Urinary bladder (tissue), 4 donors: ENCODE measurements around the gene SH3PXD2B. TPM values are rescaled to one million over a fixed set of nuclear protein-coding genes. Genes with fewer than 3 reads are reported as not detected.
A peak's percentile ranks its signal among the peaks of the same experiment; 100 is the strongest.
"Not testable (repeated sequence)": the region's sequence is repeated elsewhere in the genome, so short reads cannot be mapped to it uniquely, and the experiment has no call there.

Experiments
- DNase-seq: peaks from one replicate; pipeline ENCODE4 v3.0.0-alpha.2; 2015; ENCODE audit errors: extremely low spot score
- H3K27ac ChIP-seq: one replicate; pipeline ENCODE4 v1.5.1; 2013; ENCODE audit warnings: low read depth, mild to moderate bottlenecking, moderate library complexity
- H3K36me3 ChIP-seq: one replicate; pipeline ENCODE4 v1.6.1; 2013; ENCODE audit warnings: mild to moderate bottlenecking, moderate library complexity; ENCODE audit not compliant: insufficient read depth
- H3K4me1 ChIP-seq: one replicate; pipeline ENCODE4 v1.6.1; 2013; ENCODE audit warnings: mild to moderate bottlenecking, moderate library complexity; ENCODE audit not compliant: insufficient read depth
- H3K4me3 ChIP-seq: one replicate; pipeline ENCODE4 v1.5.1; 2013; ENCODE audit warnings: low read depth, low read length
- WGBS: extraction: QIAGEN DNeasy Blood & Tissue Kit; methylation state at CpG from one replicate; pipeline ENCODE4 v1.1.7; 2013; 5-methylcytosine and 5-hydroxymethylcytosine counted together
- polyA plus RNA-seq: library from polyadenylated mRNA; stranded (reverse); fragments of 200-250 nt; gene quantifications from one replicate; pipeline ENCODE4 v1.2.3, GENCODE V29; 2013
- total RNA-seq: library from RNA; depleted of rRNA; stranded (reverse); fragments of >200 nt; gene quantifications from one replicate; pipeline ENCODE4 v1.2.3, GENCODE V29; 2014
- donor health status: healthy with polysubstance abuse.
- donor health status: healthy.

The SH3PXD2B gene
- total and polyA plus RNA-seq, 2 donors = 24.3 to 39.4 TPM

DNA sequence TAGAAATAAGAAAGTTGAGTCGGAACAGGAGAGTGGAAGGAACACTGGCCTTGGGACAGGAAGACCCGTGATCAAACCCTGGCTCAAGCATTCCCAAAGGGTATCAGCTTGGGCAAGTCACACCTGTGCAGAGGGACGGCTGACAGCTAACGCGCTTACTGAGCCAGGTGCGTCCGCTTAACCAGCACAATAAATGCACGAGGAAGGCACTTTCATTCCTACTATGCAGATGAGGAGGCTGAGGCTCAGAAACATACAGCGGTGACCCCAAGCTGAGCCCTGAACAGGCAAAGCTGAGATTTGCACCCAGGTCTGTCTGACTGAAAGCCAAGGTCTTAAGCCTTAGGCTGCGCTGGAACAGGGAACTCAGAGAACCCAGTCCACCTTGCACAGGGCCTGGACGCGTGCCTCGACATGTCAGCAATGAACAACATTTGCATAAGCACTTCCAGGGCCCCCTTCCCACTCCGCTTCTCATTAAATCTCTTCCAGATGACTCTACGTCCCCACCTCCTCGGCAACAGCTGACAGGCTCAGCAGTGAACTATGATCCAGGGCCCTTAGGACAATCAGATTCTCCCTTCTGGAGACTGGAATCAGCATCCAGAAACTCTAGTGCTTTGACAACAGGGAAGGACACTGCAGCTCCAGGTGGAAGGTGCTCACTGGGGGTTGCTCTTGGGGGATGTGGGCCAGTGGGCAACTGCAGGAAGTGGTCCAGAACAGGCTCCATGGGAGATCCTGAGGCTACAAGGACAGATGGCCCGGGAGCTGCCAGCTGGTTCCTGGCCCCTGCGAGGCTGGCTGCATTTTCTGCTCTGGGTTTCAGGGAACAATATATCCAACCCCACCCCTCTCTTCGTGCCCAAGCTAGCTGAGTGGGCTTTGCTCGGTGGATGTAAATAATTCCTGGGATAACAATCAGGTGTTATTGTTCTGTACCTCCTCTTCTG, 35.2 kb downstream of the SH3PXD2B start:
- no peaks in the 10 kb centered on the region for H3K36me3 ChIP-seq
- WGBS = 40% methylated on average over 20 of the region's 20 CpGs
- no peaks in the 10 kb centered on the region for H3K4me1 ChIP-seq
- H3K27ac ChIP-seq = peak overlapping the region; percentile 59
- no peak overlapping the region for H3K4me3 ChIP-seq
- no peak for DNase-seq

DNA sequence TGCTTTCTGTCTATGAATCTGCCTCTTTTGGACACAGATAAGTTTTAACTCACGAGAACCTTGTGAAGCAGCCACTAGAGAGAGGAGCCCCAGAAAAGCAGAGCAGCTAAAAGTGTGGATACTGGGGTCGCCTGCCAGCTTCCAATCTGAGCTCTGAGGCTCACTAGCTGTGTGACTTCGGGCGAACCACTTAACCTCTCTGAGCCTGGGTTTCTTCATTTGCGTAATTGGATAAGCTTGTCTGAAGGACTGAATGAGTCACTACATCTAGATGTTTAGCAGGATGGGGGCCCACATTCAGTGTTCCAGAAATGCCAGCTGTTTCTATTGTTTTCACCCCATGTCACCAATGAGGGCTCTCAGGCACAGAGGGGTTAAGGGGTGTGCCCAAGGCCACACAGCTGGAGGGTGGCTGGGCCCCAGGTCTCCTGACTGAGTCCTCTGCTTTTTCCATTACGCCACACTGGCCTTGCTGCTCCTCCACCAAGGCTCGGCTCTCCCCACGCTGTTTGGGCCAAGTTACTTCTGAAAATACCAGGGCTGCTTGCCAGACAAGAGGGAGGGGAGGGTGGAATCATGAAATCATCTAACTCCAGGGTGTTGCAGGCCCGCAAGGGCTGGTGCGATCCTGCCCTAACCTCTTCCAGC, 36.2 kb downstream of the SH3PXD2B start:
- peak overlapping the region; percentile 38 for H3K27ac ChIP-seq
- 25% methylated on average over 10 of the region's 10 CpGs for WGBS
- no peaks in the 10 kb centered on the region for H3K36me3 ChIP-seq
- no peak overlapping the region for H3K4me3 ChIP-seq
- DNase-seq = peak; percentile 84
- no peaks in the 10 kb centered on the region for H3K4me1 ChIP-seq

DNA sequence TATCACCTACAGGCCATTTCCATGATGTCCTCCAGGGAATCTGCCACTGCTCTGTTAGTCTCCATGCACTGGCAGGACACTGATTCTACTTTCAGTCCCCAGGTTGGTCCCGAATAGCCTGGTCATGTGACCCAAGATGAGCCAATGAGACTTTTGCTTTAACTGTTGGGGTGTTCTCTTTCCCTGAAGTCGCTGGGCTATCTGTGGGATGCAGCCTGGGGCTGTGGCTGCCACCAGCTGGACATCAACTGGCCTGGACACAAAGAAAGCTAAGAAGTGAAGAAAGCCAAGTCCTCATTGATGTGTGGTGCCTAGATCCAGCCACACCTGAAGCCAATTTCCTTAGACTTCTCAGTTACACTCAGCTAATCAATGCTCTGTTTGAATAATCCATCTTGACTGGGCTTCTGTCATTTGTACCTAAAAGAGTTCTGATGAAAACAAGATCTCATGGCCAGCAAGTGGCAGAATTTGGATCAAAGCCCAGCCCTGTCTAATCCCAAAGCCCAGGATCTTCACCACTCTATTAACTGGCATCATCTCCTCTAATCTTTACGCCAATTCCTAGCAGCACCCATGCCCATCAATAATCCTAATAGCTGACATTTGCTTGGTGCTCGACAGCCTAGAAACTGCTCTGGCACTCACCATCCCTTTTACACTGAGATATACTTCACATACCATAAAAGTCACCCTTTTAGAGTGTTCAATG, 37.0 kb downstream of the SH3PXD2B start:
- Histone ChIP-seq H3K4me3 (no peak overlapping the region), H3K36me3 (no peaks in the 10 kb centered on the region), H3K4me1 (no peaks in the 10 kb centered on the region), H3K27ac (no peak overlapping the region)
- 70% methylated on average over 4 of the region's 4 CpGs for WGBS
- DNase-seq = no peak

DNA sequence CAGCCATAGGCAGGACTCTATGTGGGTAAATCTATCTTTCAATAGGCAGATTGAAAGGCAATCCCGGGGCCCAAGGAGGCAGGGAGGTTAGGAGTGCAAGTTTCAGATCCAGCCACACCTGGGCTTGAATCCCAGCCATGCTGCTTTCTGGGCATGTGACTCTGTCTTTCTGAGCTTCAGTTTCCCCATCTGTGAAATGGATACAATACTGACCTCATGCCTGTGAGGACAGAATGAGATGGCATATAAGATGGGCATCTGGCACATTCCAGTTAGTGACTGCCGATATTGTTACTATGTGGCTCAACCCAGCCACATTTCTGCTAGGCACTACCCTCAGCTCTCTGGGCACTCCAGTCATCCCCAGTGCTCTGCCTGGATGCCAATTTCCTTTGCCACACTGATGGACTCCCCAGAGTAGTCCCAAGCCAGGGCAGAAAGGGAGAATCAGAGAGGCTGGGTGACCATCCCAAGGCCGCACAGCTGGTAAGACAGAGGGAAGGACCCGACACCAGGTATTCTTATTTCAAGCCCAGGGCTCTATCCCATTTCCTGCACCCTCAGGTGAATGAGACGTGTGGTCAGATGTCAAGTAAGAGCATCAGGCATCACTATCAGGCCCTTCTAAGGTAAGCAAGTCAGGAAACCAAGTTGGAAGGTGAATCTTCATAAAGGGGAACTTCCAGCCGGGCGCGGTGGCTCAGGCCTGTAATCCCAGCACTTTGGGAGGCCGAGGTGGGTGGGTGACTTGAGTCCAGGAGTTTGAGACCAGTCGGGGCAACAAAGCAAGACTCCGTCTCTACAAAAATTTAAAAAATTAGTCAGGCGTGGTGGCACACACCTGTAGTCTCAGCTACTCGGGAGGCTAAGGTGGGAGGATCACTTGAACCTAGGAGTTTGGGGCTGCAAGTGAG, 38.7 kb downstream of the SH3PXD2B start:
- Histone ChIP-seq H3K4me1 (no peaks in the 10 kb centered on the region), H3K27ac (no peak overlapping the region), H3K36me3 (no peaks in the 10 kb centered on the region), H3K4me3 (no peak overlapping the region)
- 93% methylated on average over 13 of the region's 13 CpGs for WGBS
- DNase-seq = no peak

DNA sequence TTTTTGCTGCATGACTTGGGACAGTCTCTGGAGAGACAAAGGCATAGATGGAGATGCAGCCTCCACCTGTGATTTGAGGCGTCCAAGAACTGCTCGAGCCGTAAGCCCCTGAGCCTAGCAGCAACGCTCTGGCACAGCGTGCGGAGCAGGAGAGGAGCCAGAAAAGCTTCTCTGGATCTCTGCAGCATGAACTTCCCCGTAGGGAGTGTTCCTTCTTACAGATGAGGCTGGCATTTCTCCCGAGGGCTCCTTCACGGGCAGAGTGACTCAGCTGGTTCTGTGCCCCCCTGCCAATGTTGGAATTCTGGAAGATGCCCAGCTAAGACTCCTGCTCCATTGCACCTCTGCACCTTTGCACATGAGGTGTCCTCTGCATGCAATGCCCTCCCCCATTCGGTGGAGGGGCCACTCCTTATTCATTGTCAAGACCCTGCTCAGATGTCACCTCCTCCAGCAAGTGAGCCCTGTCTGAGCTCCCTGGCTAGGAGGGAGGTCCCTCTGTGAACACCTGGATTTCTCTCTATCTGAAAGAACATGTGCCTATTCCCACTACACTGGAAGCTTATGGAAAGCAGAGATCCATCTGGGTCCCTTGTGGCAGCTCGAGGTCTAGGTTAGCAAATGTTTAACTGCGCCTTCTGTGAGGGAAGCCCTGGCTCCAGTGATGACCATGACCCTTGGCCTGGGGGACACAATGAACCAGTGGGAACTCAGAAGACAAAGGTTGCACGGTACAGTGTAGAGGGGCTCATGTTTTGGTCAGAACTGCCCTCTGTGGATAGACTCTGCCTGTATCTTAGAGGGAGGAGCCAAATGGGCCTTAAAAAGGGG, 39.6 kb downstream of the SH3PXD2B start:
- WGBS = 33% methylated on average over 13 of the region's 13 CpGs
- Histone ChIP-seq H3K27ac (no peak overlapping the region), H3K4me3 (no peak overlapping the region), H3K4me1 (no peaks in the 10 kb centered on the region), H3K36me3 (no peaks in the 10 kb centered on the region)
- no peak for DNase-seq

DNA sequence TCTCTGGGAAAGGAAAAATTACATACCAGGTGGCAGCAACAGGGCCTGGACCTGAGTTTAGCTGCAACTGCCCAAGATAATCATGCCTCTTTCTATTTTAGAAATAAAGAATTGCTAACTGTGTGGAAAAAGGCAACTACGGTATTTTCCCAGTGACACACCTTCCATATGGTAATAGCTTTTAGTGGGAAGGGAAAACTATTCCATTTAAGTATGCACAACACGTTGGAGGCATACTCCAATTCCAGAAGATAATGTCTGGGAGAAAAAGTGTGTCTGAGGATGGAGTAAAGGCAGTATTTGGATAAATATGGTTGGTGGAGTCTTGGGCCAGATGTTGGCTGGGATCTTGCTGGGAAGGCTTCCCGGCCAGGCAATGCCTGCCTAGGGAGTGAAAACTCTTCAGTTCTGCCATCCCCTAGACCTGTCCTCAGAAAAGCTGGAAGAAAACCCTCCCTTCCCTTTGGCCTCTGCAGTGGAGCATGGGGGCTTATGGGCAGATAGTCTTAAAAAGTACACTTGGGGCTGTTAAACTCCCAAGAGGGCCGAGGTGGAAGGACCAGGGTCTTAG, 40.6 kb downstream of the SH3PXD2B start:
- DNase-seq = no peak
- Histone ChIP-seq H3K27ac (peak overlapping the region; percentile 14), H3K4me3 (no peak overlapping the region), H3K4me1 (no peaks in the 10 kb centered on the region), H3K36me3 (no peaks in the 10 kb centered on the region)
- WGBS = 62% methylated on average over 4 of the region's 4 CpGs

DNA sequence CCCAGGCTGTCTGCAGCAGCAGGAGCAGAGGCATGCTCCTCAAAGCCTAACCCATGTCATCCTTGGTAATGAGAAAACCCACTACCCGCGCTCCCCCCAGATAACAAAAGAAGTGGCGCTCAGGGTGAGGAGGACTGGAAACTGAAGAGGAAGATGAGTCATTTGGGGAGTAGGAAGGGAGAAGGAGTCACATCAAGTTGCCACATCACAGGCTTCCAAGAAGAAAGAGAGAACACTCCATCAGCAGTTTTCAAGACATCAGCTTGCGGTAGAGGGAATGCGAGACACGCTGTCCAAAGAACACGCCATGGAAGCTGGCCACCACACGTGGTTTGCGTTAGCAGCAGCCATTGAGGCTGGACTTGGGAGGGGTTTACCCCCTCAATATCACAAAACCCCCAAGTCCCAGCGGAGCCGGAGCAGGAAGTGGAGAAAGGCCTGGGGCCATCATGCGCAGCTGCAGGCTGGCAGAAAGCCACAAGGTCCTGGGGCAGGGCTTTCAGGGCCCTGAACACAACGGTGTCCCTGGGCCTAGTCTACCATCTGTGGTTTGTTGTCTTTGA, 41.5 kb downstream of the SH3PXD2B start:
- Histone ChIP-seq H3K27ac (peak overlapping the region; percentile 38), H3K4me1 (no peaks in the 10 kb centered on the region)
- DNase-seq = no peak

DNA sequence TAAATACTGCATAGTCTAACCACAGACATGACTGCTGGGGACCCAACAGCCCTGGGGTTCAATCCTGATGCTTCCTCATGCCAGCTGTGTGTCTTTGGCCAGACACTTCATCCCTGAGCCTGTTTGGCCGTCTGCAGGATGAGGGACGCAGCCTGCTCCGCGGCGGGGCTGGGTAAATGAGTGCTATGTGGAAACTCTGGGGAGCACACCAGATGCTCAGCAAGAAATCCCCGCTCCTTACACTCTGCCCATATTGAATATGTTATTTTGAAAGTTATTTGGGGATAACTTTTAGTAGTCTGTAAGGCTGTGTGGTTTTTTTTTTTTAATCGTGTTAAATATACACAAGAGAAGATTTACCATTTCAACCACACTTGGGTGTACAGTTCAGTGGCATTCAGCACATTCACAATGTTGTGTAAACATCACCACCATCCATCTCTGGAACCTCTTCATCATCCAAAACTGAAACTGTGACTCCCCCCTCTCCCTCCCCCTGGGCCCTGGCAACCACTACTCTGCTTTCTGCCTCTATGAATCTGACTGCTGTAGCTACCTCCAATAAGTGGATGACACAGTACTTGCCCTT, 42.7 kb downstream of the SH3PXD2B start:
- Histone ChIP-seq H3K4me1 (no peaks in the 10 kb centered on the region), H3K27ac (no peak overlapping the region), H3K36me3 (no peaks in the 10 kb centered on the region), H3K4me3 (no peak overlapping the region)
- WGBS = 27% methylated on average over 7 of the region's 7 CpGs
- DNase-seq = no peak

More for the DNA sequence above, 41.5 kb downstream of the SH3PXD2B start:
- 54% methylated on average over 13 of the region's 13 CpGs for WGBS
- H3K36me3 ChIP-seq = no peaks in the 10 kb centered on the region
- no peak overlapping the region for H3K4me3 ChIP-seq

DNA sequence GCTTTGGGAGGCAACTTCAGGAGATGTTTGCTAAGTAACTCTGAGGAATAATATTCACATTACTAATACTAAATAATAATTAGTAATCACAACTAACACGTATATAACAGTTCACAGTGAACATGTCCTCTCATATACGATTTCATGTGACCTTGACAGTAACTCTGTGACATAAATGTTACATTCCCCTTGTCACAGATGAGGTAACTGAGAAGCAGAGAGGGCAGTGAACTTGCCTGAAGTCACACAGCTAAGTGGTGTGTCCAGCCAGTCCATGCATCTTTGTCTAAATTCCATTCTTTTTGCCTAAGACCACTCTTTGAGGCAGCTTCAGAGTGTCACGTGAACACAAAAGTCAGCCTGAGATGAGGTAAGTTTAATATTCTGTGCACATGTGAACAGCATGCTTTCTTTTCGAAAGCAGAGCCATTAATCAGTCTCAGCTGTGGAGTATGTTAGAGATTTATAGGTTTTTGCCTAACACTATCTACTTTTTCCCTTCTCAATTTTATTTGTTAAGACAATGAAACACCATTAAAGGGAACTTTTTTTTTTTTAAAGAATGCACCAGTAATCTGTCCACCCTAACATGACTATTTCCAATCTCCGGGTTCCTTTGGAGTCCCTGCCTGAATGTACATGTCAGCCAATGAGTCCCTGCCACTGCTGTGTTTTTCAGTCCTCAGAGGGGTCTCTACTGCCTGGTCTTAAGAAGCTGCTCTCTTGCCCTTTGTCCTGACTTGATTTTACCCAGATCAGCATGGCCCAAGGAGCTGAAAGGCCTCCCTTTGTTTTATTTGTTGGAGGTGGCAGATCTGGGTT, 43.5 kb downstream of the SH3PXD2B start:
- no peaks in the 10 kb centered on the region for H3K4me1 ChIP-seq
- WGBS = 48% methylated on average over 5 of the region's 5 CpGs
- no peak overlapping the region for H3K4me3 ChIP-seq
- DNase-seq = no peak
- H3K27ac ChIP-seq = peak overlapping the region; percentile 60
- H3K36me3 ChIP-seq = no peaks in the 10 kb centered on the region

DNA sequence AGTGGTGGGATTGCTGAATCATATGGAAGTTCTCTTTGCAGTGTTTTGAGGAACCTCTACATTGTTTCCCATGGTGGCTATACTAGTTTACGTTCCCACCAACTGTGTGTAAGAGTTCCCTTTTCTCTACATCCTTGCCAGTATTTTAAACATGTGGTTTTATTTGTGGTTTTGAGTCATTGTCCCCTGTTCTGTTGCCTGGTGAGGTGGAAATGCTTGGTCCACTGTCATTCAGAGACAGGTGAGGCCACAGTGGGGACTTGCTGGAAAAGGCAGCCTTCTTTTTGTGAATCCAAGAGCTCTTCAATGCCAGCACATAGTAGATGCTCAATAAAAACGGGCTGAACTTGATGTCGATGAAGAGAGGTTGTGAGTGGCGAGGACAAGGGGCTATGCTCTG, 44.2 kb downstream of the SH3PXD2B start:
- WGBS = 88% methylated on average over 4 of the region's 4 CpGs
- Histone ChIP-seq H3K4me1 (no peaks in the 10 kb centered on the region), H3K36me3 (no peaks in the 10 kb centered on the region), H3K27ac (no peak overlapping the region), H3K4me3 (no peak overlapping the region)
- DNase-seq = no peak

DNA sequence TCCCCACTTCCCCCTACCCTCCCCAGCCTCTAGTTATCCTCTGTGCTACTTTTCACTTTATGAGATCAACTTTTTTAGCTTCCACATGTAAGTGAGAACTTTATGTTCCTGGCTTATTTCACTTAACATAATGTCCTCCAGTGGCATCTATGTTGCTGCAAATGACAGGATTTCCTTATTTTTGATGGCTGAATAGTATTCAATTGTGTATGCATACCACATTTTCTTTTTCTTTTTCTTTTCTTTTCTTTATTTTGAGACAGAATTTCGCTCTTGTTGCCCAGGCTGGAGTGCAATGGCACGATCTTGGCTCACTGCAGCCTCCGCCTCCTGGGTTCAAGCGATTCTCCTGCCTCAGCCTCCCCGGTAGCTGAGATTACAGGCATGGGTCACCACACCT, 44.8 kb downstream of the SH3PXD2B start:
- not testable (repeated sequence) for H3K4me3 ChIP-seq, H3K27ac ChIP-seq, H3K4me1 ChIP-seq, H3K36me3 ChIP-seq, DNase-seq
- 94% methylated on average over 5 of the region's 5 CpGs for WGBS
